H1 (cell line): ENCODE measurements around the gene MYH10. TPM values are rescaled to one million over a fixed set of nuclear protein-coding genes. Genes with fewer than 3 reads are reported as not detected.

Source experiments
- CTCF ChIA-PET: fragments of 300-600 bp; sonication (Branson Sonifier 250); formaldehyde crosslinking; loops from one replicate; lab custom pipeline; 2021; ENCODE audit not compliant: partially characterized antibody; lab: Charles Lee
- POLR2A ChIA-PET: fragments of 300-600 bp; sonication (Branson Sonifier 250); formaldehyde crosslinking; loops from one replicate; lab custom pipeline; 2021; ENCODE audit warnings: inconsistent platforms; ENCODE audit not compliant: partially characterized antibody; lab: Charles Lee
- DNase-seq, 2 experiments: peaks; one replicate each; pipeline versions ENCODE4 v3.0.0 to v3.0.0-alpha.2; 2010 to 2022; ENCODE audit warnings: low spot score in 2 of 2, low read depth in 1 of 2, mixed read lengths in 1 of 2
- FAIRE-seq: peaks from 2 replicates; lab custom pipeline; 2011; peaks lifted over from hg19 to GRCh38; lab: Jason Lieb, UNC
- H2AFZ ChIP-seq: 2 replicates; pipeline ENCODE4 v1.8.1; 2012; ENCODE audit warnings: low read length, inconsistent platforms
- H2AK5ac ChIP-seq: 2 replicates; pipeline ENCODE4 v1.6.1; 2013; ENCODE audit warnings: low read depth, low read length
- H2BK120ac ChIP-seq: replicated peaks from 2 replicates; pipeline ENCODE3; 2013; ENCODE audit warnings: low read depth, low read length, inconsistent platforms
- H2BK12ac ChIP-seq: 2 replicates; pipeline ENCODE4 v1.6.1; 2013; ENCODE audit warnings: low read depth, low read length
- H2BK15ac ChIP-seq: 2 replicates; pipeline ENCODE4 v1.6.1; 2013; ENCODE audit warnings: low read length
- H2BK20ac ChIP-seq: 2 replicates; pipeline ENCODE4 v1.6.1; 2013; ENCODE audit warnings: low read length
- H2BK5ac ChIP-seq: 2 replicates; pipeline ENCODE4 v1.6.1; 2013; ENCODE audit warnings: low read depth, low read length
- H3K14ac ChIP-seq: 2 replicates; pipeline ENCODE4 v1.6.1; 2013; ENCODE audit warnings: inconsistent platforms; ENCODE audit not compliant: insufficient read length
- H3K18ac ChIP-seq: 2 replicates; pipeline ENCODE4 v1.6.1; 2013; ENCODE audit warnings: low read length; ENCODE audit errors: extremely low read depth
- H3K23ac ChIP-seq: 2 replicates; pipeline ENCODE4 v1.6.1; 2013; ENCODE audit warnings: inconsistent platforms; ENCODE audit not compliant: insufficient read length
- H3K23me2 ChIP-seq: 2 replicates; pipeline ENCODE4 v1.6.1; 2013; ENCODE audit warnings: low read depth, low read length
- H3K27ac ChIP-seq: 2 replicates; pipeline ENCODE4 v1.6.1; 2011; ENCODE audit warnings: low read depth, low read length, inconsistent platforms
- H3K27me3 ChIP-seq, 4 experiments: replicated peaks in 1 of 4; 1 replicate in 1 of 4; 2 replicates in 3 of 4; pipeline versions ENCODE4 v1.6.1 to v1.8.1; 2011 to 2013; ENCODE audit warnings: low read length in 3 of 4, mild to moderate bottlenecking in 3 of 4, inconsistent platforms in 2 of 4, mixed read lengths in 2 of 4, moderate library complexity in 1 of 4; ENCODE audit not compliant: control insufficient read depth in 3 of 4, insufficient read depth in 3 of 4; ENCODE audit errors: extremely low read depth in 1 of 4
- H3K36me3 ChIP-seq, 4 experiments: 2 replicates each; pipeline versions ENCODE4 v1.6.1 to v1.8.1; 2011 to 2013; ENCODE audit warnings: mild to moderate bottlenecking in 4 of 4, low read length in 3 of 4, moderate library complexity in 2 of 4, control low read depth in 1 of 4, inconsistent platforms in 1 of 4; ENCODE audit not compliant: insufficient read depth in 4 of 4, control insufficient read depth in 2 of 4
- H3K4ac ChIP-seq: replicated peaks from 2 replicates; pipeline ENCODE3; 2013; ENCODE audit warnings: low read length, low read depth, mixed read lengths, inconsistent platforms; ENCODE audit not compliant: insufficient read length
- H3K4me1 ChIP-seq, 4 experiments: replicated peaks in 1 of 4; 1 replicate in 1 of 4; 2 replicates in 3 of 4; pipeline versions ENCODE4 v1.6.1 to v1.8.1; 2011 to 2013; ENCODE audit warnings: low read length in 3 of 4, inconsistent platforms in 2 of 4, mixed read lengths in 1 of 4; ENCODE audit not compliant: insufficient read depth in 4 of 4, control insufficient read depth in 3 of 4
- H3K4me2 ChIP-seq, 2 experiments: 2 replicates each; pipeline versions ENCODE4 v1.6.1 to v1.8.1; 2011 to 2013; ENCODE audit warnings: low read depth in 2 of 2, low read length in 2 of 2, control low read depth in 1 of 2, inconsistent platforms in 1 of 2, mild to moderate bottlenecking in 1 of 2; ENCODE audit not compliant: insufficient read depth in 1 of 2
- H3K4me3 ChIP-seq, 4 experiments: fragments of 200-600, 300-600 bp in 1 of 4; sonication (generic), shearing (Covaris generic), sonication (Bioruptor Twin) in 1 of 4; 2 replicates each; pipeline versions ENCODE4 v1.5.1 to v1.8.1; 2011 to 2016; ENCODE audit warnings: low read length in 4 of 4, low read depth in 3 of 4, control low read depth in 2 of 4, inconsistent platforms in 2 of 4, mild to moderate bottlenecking in 2 of 4, mixed read lengths in 1 of 4, moderate library complexity in 1 of 4; ENCODE audit not compliant: insufficient read depth in 2 of 4; ENCODE audit errors: extremely low read depth in 1 of 4
- H3K56ac ChIP-seq: replicated peaks from 2 replicates; pipeline ENCODE3; 2013; ENCODE audit warnings: low read depth, mild to moderate bottlenecking, mixed read lengths, low read length, inconsistent platforms; ENCODE audit not compliant: insufficient read length
- H3K79me1 ChIP-seq: 2 replicates; pipeline ENCODE4 v1.6.1; 2013; ENCODE audit warnings: low read depth, low read length, control low read depth
- H3K79me2 ChIP-seq, 2 experiments: 2 replicates each; pipeline versions ENCODE4 v1.6.1 to v1.8.1; 2012 to 2013; ENCODE audit warnings: low read length in 2 of 2, mild to moderate bottlenecking in 2 of 2, inconsistent platforms in 1 of 2; ENCODE audit not compliant: insufficient read depth in 2 of 2, control insufficient read depth in 1 of 2
- H3K9ac ChIP-seq, 4 experiments: replicated peaks in 1 of 4; 1 replicate in 1 of 4; 2 replicates in 3 of 4; pipeline versions ENCODE4 v1.6.1 to v1.8.1; 2011 to 2013; ENCODE audit warnings: low read depth in 3 of 4, low read length in 3 of 4, control low read depth in 2 of 4, mild to moderate bottlenecking in 2 of 4, moderate library complexity in 2 of 4, inconsistent platforms in 1 of 4; ENCODE audit errors: extremely low read depth in 1 of 4
- H3K9me3 ChIP-seq, 2 experiments: 2 replicates each; pipeline versions ENCODE4 v1.6.1 to v1.8.1; 2012 to 2013; ENCODE audit warnings: mild to moderate bottlenecking in 2 of 2, moderate library complexity in 2 of 2, control low read depth in 1 of 2, inconsistent platforms in 1 of 2, low read depth in 1 of 2, low read length in 1 of 2, mixed read lengths in 1 of 2; ENCODE audit not compliant: insufficient read depth in 2 of 2
- H4K20me1 ChIP-seq, 2 experiments: replicated peaks in 1 of 2; 2 replicates each; pipeline versions ENCODE3 to v1.8.1; 2011 to 2013; ENCODE audit warnings: inconsistent platforms in 2 of 2, low read length in 2 of 2, mild to moderate bottlenecking in 1 of 2; ENCODE audit not compliant: insufficient read depth in 2 of 2, control insufficient read depth in 1 of 2
- H4K5ac ChIP-seq: 2 replicates; pipeline ENCODE4 v1.6.1; 2013; ENCODE audit warnings: low read length, low read depth, mixed read lengths, inconsistent platforms; ENCODE audit not compliant: insufficient read length
- H4K8ac ChIP-seq: 2 replicates; pipeline ENCODE4 v1.8.0; 2013; ENCODE audit warnings: mild to moderate bottlenecking, moderate library complexity, low read length, inconsistent platforms; ENCODE audit not compliant: insufficient read depth; ENCODE audit errors: extremely low read depth
- H4K91ac ChIP-seq: replicated peaks from 2 replicates; pipeline ENCODE3; 2013; ENCODE audit warnings: low read length, mixed read lengths, inconsistent platforms; ENCODE audit not compliant: insufficient read length
- CBX8 ChIP-seq: fragments of 300-800, 300-1000 bp; sonication (generic); IDR thresholded peaks from 2 replicates; pipeline ENCODE4 v1.7.1; 2016; ENCODE audit warnings: low read depth, low read length, borderline replicate concordance
- CTCF ChIP-seq, 3 experiments: IDR thresholded peaks; 1 replicate in 2 of 3; 2 replicates in 1 of 3; pipeline versions ENCODE4 v1.5.1 to v1.6.1; 2011; ENCODE audit warnings: low read length in 3 of 3, mild to moderate bottlenecking in 3 of 3, inconsistent platforms in 2 of 3, low read depth in 1 of 3, moderate library complexity in 1 of 3; ENCODE audit not compliant: insufficient read depth in 1 of 3; ENCODE audit errors: control extremely low read depth in 1 of 3
- EZH2 ChIP-seq: fragments of 200-600 bp; sonication (generic); IDR thresholded peaks from 2 replicates; pipeline ENCODE4 v1.7.1; 2012; ENCODE audit warnings: low read depth, mild to moderate bottlenecking, moderate library complexity, low read length, inconsistent platforms; ENCODE audit not compliant: severe bottlenecking
- GABPA ChIP-seq: IDR thresholded peaks from 2 replicates; pipeline ENCODE4 v1.6.1; 2011; ENCODE audit warnings: mild to moderate bottlenecking, low read length, moderate library complexity, borderline replicate concordance; ENCODE audit not compliant: insufficient read depth
- PHF8 ChIP-seq: fragments of 200-600 bp; sonication (generic); conservative IDR thresholded peaks from 2 replicates; pipeline ENCODE4 v1.7.1; 2012; ENCODE audit warnings: low read depth, mild to moderate bottlenecking, inconsistent platforms, low read length, moderate library complexity
- POLR2AphosphoS5 ChIP-seq: IDR thresholded peaks from 2 replicates; pipeline ENCODE4 v1.6.1; 2011; ENCODE audit warnings: low read depth, low read length
- RFX5 ChIP-seq: IDR thresholded peaks from 2 replicates; pipeline ENCODE4 v1.6.1; 2011; ENCODE audit warnings: low read depth, low read length, improper control_type of control experiment, borderline replicate concordance
- SIX5 ChIP-seq: IDR thresholded peaks from 2 replicates; pipeline ENCODE4 v1.6.1; 2011; ENCODE audit warnings: mild to moderate bottlenecking, low read depth, low read length
- TAF7 ChIP-seq: optimal IDR thresholded peaks from 2 replicates; pipeline ENCODE3; 2011; ENCODE audit warnings: low read depth, mild to moderate bottlenecking, inconsistent platforms, low read length, moderate library complexity, borderline replicate concordance
- TEAD4 ChIP-seq: IDR thresholded peaks from 2 replicates; pipeline ENCODE4 v1.6.1; 2012; ENCODE audit warnings: low read depth, low read length, inconsistent platforms, mixed read lengths
- USF2 ChIP-seq: IDR thresholded peaks from 2 replicates; pipeline ENCODE4 v1.6.1; 2011; ENCODE audit warnings: low read length, improper control_type of control experiment
- WGBS, 2 experiments: shearing (Covaris generic) in 1 of 2; methylation state at CpG; one replicate each; pipeline versions ENCODE4 v1.1.6 to v1.1.7; 2013 to 2015; ENCODE audit warnings: low lambda C conversion rate in 2 of 2, mixed read lengths in 2 of 2, inconsistent platforms in 1 of 2, low coverage in 1 of 2, missing lambda C conversion rate in 1 of 2; ENCODE audit not compliant: insufficient replicate concordance in 2 of 2, insufficient coverage in 1 of 2, insufficient read length in 1 of 2; ENCODE audit errors: extremely low coverage in 1 of 2, missing lambda C conversion rate in 1 of 2; 5-methylcytosine and 5-hydroxymethylcytosine counted together
- polyA plus RNA-seq, 7 experiments: library from polyadenylated mRNA; depleted of rRNA in 3 of 7; stranded (reverse) in 5 of 7; unstranded in 2 of 7; fragments of >200 nt in 5 of 7; fragments of 200-250 nt in 2 of 7; gene quantifications; 1 replicate in 5 of 7; 2 replicates in 1 of 7; 4 replicates in 1 of 7; pipeline versions ENCODE4 v1.2.1 to v1.2.3, GENCODE V29; 2011 to 2013; ENCODE audit warnings: missing spikeins in 2 of 7, mixed read lengths in 2 of 7
- total RNA-seq: library from RNA; stranded (reverse); fragmentation: NEBNext Ultra II Directional; extraction: Animal tissue kit (Norgen Biotek cat#: 25700); gene quantifications from 2 replicates; pipeline ENCODE4 v1.2.1, GENCODE V29; 2021

The MYH10 gene
- total and polyA plus RNA-seq, 2 of the 8 experiments (the other 6 are each of a cell fraction or from before 2014, with no cell fraction given) = 64.1 to 289 TPM

GRCh38 chr17:8499614-8500013 lies 130.9 kb downstream of the MYH10 start:
- no peak overlapping the region for H4K5ac ChIP-seq
- no peaks in the 10 kb centered on the region for H3K27me3 ChIP-seq
- WGBS, 2 experiments = 93% methylated on average over 5 of the region's 5 CpGs; no CpG with 5 or more reads in 1 of the 2 experiments
- H3K9me3 ChIP-seq = no peaks in the 10 kb centered on the region
- H2BK5ac ChIP-seq = no peak overlapping the region
- no peak overlapping the region for H2BK120ac ChIP-seq
- H2BK15ac ChIP-seq = no peak overlapping the region
- no peaks in the 10 kb centered on the region for H3K4me1 ChIP-seq
- no peak overlapping the region for H3K18ac ChIP-seq
- FAIRE-seq = no peak
- H3K79me2 ChIP-seq = no peaks in the 10 kb centered on the region
- H2AFZ ChIP-seq = no peak overlapping the region
- H2BK20ac ChIP-seq = no peak overlapping the region
- no peak overlapping the region for H4K8ac ChIP-seq
- no peak overlapping the region for H3K14ac ChIP-seq
- no peak overlapping the region for H2AK5ac ChIP-seq
- no peak for DNase-seq
- H3K9ac ChIP-seq = no peak overlapping the region
- no peak overlapping the region for H3K4ac ChIP-seq
- no peak overlapping the region for H3K23ac ChIP-seq
- no peaks in the 10 kb centered on the region for H3K23me2 ChIP-seq
- CTCF ChIA-PET = no interaction called here
- H3K4me3 ChIP-seq = no peak overlapping the region
- H3K56ac ChIP-seq = no peak overlapping the region
- H4K91ac ChIP-seq = no peak overlapping the region
- H3K36me3 ChIP-seq = peaks cover 56 to 84% (median 76%) of the 10 kb centered on the region in 4 experiments
- H2BK12ac ChIP-seq = no peak overlapping the region
- H4K20me1 ChIP-seq = peaks cover 6 to 7% of the 10 kb centered on the region in 2 experiments
- no peak overlapping the region for H3K27ac ChIP-seq
- H3K79me1 ChIP-seq = no peaks in the 10 kb centered on the region; the same call in 1 of the 2 replicates
- no peak overlapping the region for H3K4me2 ChIP-seq
- POLR2A ChIA-PET = no interaction called here
- no peak for TF ChIP-seq RFX5
- TF ChIP-seq PHF8 = no peak
- TF ChIP-seq GABPA = no peak
- no peak for TF ChIP-seq POLR2AphosphoS5
- no peak for TF ChIP-seq TAF7
- TF ChIP-seq USF2 = no peak
- TF ChIP-seq CTCF (IDR thresholded peaks at IDR 0.05; ENCODE audit: control extremely low read depth in 1 of 3, insufficient read depth in 1 of 3, low read depth in 1 of 3, low read length in 3 of 3) = no peak
- TF ChIP-seq TEAD4 = no peak
- no peak for TF ChIP-seq SIX5
- no peak for TF ChIP-seq CBX8
- no peak for TF ChIP-seq EZH2
